ENCODE data around the gene HLA-DQA2.
"Not testable (repeated sequence)": the region's sequence is repeated elsewhere in the genome, so short reads cannot be mapped to it uniquely, and the experiment has no call there.

The HLA-DQA2 gene

GRCh38 chr6:32741031-32741960, at the start of gene HLA-DQA2:
TSS of gene HLA-DQA2 (plus strand) at chr6:32741391. CDS start at chr6:32741444, 53 bp downstream.
- FAIRE-seq, result no peak

DNA sequence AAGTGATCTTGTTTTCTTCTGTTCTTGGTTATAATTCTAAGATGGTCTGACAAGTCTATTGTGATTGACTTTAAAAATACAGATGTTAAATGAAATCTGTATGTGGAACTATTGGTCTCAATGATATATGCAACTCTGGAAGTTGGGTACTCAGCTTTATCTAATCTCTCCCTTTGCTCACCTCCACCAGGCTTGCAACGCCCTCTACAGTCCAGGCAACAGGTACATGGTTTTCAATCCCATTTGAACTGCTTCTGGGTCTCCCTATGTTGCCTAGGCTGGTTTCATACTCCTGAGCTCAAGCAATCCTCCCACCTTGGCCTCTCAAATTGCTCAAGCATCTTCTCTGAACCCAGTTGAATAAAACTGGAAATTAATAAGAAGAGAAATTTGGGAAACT, 49.2 kb upstream of the HLA-DQA2 start:
- FAIRE-seq, result no peak

GRCh38 chr6:32697031-32697430, 44.2 kb upstream of the HLA-DQA2 start:
- FAIRE-seq, result no peak

- FAIRE-seq, result peak; percentile 89
Measured at GRCh38 chr6:32700391-32701040, 40.7 kb upstream of the HLA-DQA2 start.

GRCh38 chr6:32703347-32703746, 37.8 kb upstream of the HLA-DQA2 start:
- no peak for FAIRE-seq

GRCh38 chr6:32705164-32705563, 36.0 kb upstream of the HLA-DQA2 start:
- FAIRE-seq, result not testable (repeated sequence)

- FAIRE-seq, result no peak
Measured at GRCh38 chr6:32709625-32710024, 31.6 kb upstream of the HLA-DQA2 start.

DNA sequence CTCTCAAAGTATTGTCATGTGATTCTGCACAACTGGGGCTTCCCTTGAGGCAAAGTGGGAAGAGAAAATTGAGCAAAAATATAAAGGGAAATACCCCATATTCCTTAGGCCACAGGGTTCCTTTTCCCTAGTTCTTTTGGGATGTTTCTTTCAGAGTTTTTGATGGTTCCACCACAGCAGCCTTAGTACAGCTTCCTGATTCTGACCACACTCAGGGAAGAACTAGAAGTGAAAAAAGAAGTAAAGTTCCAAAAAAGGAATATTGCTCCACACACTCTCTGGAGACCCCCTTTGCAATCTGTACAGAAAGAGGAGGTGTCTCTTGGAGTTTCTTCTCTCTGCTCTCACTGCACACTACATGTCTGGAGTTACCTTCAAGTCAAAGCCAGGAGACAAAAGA, 27.9 kb upstream of the HLA-DQA2 start:
- no peak for FAIRE-seq

DNA sequence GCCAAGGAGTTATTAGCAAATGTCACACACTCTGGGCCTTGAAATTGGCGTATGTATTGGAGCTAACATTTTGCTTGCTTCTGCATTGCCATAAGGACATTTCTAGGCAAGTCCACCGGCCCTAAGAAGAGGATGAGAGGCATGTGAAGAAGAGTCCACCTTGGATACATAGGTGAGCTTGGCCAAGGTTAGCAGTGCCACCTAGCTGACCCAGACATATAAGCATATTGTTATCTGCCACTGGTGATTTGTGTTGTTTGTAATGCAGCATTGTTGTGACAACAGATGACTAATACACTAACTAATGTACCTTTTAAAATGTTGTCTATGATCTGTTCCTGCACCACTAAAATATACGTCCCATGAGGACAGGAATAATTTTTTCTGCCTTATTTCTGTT, 24.8 kb upstream of the HLA-DQA2 start:
- FAIRE-seq, result no peak

DNA sequence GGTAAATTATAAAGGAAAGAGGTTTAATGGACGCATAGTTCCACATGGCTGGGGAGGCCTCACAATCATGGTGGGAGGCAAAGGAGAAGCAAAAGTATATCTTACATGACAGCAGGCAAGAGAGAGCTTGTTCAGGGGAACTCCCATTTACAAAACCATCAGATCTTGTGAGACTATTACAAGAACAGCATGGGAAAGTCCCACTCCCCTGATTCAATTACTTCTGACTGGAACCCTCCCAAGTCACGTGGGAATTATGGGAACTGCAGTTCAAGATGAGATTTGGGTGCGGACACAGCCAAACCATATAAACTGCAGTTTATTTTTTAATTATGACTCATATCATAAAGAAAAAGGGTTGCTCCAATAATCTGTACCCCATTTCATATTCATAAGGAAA, 22.3 kb upstream of the HLA-DQA2 start:
- no peak for FAIRE-seq

DNA sequence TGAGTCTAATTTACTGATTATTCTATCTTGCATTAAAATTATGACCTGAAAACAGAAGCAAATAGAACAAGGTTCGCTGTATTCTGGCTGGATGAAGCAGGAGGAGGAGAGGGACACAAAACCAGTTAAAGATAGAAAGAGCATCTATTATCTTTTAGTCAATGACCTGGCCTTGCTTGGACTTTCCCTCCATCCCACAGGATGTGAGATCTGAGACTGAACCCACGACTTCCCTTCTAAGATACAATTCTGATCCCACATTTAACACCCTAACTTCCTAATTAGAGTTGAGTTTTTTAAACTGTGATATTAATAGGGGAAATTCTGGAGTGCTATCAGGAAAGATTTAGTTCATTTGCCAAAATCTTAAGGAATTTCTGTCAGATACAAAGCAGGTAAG, 3.1 kb upstream of the HLA-DQA2 start:
- no peak for FAIRE-seq

DNA sequence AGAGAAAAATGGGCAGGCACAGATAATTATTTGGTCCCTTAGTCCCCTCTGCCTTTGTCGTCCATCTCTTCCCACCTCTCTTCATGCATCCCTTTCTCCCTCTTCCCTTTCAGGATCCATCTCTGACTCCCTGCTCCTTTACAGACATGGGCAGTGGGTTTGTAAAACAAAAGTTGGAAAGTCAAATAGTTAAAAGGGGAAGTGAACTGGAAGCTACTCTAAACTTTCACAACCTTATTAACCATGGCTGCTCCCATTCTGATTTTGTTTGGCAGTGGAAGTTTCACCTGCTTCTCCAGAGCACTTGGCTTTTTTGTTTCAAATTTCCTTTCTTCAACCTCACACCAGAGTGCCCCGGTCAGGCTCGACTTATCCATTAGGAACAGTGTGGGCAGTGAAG, 1.2 kb downstream of the HLA-DQA2 start:
- FAIRE-seq, result no peak

DNA sequence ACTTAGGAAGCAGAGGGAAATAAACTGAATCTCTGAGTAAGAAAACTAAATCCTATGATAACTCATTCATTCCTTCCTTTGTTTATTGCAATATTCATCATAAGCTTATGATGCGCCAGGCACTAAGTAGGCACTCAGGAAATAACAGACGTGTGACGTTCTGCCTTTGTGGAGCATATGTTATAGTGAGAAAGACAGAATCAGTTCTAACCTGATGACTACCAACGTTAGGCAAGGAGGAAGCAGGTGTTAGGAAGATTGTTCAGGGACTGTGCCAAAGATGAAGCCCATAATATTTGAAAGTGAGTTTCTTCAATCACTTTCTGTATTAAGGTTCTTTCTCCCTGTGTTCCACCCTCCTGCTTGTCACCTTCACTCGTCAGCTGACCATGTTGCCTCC, 3.6 kb downstream of the HLA-DQA2 start:
- no peak for FAIRE-seq

DNA sequence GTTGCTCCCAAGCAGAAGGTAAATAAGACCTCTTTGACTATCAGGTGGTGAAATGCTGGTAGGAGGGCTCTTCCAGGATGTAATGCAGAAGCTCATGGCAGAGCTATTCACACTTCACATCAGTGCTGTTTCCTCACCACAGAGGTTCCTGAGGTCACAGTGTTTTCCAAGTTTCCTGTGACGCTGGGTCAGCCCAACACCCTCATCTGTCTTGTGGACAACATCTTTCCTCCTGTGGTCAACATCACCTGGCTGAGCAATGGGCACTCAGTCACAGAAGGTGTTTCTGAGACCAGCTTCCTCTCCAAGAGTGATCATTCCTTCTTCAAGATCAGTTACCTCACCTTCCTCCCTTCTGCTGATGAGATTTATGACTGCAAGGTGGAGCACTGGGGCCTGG, 4.5 kb downstream of the HLA-DQA2 start:
- FAIRE-seq, result not testable (repeated sequence)

DNA sequence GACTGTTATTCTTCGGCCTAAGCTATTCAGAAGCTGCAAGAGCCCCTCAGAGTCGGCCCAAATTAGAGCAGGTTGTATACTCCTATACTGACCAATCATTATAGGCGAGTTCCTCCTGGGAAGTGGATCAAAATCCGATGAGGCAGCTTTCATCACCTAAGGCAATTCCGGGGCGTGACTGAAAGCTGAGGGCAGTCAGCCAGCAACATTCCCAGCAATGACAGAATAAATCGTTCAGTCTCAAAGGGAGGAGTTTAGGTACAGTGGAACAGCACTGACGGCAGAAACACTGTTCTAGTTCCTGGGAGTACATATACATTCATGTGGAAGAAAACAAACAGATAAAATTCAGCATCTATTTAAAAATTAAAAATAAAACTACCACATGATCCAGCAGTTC, 11.4 kb downstream of the HLA-DQA2 start:
- FAIRE-seq, result no peak

- no peak for FAIRE-seq
Measured at GRCh38 chr6:32759669-32760068, 18.5 kb downstream of the HLA-DQA2 start.

DNA sequence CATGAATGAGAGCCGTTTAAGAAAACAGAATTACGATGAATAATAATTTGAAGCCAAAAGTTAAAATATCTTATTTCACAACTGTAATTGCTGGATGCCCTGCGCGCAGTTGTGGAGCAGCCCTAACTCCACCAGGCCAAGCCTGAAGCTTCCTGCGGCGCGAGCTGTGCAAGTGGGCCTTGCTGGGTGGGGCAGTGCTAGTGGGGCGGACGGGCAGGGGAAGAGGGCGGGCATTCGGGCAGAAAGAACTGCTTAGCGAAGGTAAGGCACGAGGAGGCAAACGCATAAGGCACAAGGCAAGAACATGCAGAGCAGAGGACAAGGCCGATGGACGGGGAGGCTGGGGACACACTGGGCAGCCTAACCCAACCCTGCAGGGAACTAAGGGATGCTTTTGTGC, 19.9 kb downstream of the HLA-DQA2 start:
- FAIRE-seq, result no peak

DNA sequence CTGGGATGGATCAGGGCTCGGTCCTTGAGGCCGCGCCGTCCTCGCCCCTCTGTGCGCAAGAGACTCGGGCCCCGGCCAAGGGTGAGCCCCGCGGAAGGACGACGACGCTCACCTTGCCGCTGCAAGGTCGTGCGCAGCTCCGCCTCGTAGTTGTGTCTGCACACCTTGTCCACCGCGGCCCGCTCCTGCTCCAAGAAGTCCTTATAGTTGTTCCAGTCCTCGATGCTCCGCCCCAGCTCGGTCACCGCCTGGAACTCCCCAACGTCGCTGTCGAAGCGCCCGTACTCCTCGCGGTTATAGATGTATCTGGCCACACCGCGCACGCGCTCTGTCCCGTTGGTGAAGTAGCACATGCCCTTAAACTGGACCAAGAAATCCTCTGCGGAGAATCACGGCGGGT, 20.4 kb downstream of the HLA-DQA2 start:
- no peak for FAIRE-seq

GRCh38 chr6:32763421-32763820, 22.2 kb downstream of the HLA-DQA2 start, which contains the start of gene HLA-DQB2:
TSS of gene HLA-DQB2 (minus strand) at chr6:32763532. CDS start at chr6:32763470, 62 bp downstream.
- no peak for FAIRE-seq

DNA sequence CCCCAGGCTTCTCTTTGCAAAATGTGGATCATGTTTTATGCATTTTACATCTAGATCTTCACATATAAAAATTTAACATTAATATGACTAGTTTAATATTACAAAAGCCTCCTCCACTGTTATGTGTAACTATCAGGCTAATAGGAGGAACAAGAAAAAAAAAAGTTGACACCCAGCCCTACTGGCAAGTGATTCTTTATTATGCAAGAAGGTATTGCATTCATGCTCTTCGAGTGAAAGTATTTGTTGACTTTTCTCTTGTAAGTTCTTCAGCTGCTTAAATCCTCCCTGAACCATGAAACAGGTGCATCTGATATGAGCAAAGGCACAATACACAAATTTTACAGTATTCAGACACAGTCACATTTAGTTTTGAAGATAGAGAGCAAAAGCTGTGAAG, 22.9 kb downstream of the HLA-DQA2 start:
- FAIRE-seq, result no peak

DNA sequence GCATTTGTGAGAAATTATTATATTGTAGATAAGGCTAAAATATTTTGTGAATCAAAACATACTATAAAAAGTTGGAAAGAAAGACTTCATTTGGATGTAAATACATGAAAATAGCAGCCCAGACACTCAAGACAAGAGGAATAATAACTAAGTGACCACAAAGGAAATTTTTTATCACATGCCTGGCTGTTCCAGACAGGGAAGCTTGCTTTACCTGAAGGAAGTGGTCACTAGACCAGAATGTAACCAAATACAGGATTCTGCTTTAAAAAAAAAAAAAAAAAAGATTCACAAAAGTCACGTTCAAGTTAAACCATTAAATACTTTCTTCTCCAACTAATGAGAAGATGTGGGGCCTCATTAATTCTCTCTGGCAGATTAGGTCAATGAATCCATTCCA, 31.5 kb downstream of the HLA-DQA2 start:
- no peak for FAIRE-seq

GRCh38 chr6:32774426-32774825, 33.2 kb downstream of the HLA-DQA2 start:
- no peak for FAIRE-seq

DNA sequence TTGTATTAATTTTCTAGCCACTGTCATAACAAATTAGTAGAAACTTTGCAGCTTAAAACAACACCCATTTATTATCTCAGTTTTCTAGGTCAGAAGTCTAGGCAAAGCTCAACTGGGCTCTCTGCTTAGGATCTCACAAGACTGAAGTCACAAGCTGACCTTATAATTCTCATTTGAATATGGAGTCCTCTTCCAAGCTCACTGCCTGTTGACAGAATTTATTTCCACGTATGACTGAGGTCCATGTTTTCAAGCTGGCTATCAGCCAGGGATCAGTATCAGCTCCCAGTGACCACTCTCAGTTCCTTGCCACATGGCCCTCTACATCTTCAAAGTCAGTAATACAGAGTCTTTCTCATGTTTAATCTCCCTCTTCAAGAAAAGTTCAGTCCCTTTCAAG, 33.9 kb downstream of the HLA-DQA2 start:
- FAIRE-seq, result no peak

DNA sequence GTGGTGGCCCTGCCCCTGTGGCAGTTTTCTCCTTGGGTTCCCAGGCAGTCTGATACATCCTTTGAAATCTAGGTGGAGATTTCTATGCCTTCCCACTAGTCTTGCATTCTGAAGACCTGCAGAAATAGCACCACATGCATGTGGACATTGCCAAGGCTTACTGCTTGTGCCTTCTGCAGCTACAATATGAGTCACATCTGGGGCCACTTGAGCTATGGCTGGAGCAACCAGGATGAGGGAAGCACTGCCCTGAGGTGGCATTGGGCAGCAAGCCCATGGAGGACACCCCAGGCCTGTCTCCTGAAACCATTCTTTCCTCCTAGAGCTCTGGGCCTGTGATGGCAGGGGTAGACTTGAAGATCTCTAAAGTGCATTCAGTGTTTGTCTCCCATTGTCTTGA, 37.8 kb downstream of the HLA-DQA2 start:
- no peak for FAIRE-seq

All from G401.6 (cell line).